HG03378 (cell line): ENCODE measurements around the gene TWNK.
"Not testable (repeated sequence)": the region's sequence is repeated elsewhere in the genome, so short reads cannot be mapped to it uniquely, and the experiment has no call there.

Source experiments
- ATAC-seq: cut with Tn5 transposase; IDR thresholded peaks from one replicate; pipeline ENCODE4 v1.9.1; 2021; ENCODE audit warnings: mild to moderate bottlenecking, moderate library complexity; ENCODE audit not compliant: unreplicated experiment

The TWNK gene

GRCh38 chr10:100972904-100973535, 14.3 kb upstream of the TWNK start:
- no peak for ATAC-seq

DNA sequence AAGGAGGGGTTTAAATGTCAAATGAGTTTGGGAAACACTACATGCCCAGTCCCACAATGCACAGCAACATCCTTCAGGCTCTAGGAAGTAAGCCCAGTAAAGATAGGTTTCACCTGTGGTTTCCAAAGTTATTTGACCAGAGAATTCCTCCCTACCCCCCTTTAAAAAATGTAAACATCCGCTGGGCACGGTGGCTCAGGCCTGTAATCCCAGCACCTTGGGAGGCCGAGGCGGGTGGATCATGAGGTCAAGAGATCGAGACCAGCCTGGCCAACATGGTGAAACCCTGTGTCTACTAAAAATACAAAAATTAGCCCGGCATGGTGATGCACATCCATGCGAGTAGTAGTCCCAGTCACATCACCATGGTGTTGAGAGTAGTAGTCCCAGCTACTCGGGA, 11.9 kb upstream of the TWNK start:
- ATAC-seq = not testable (repeated sequence)

- no peak for ATAC-seq
Measured at GRCh38 chr10:100976906-100977305, 10.4 kb upstream of the TWNK start.

- no peak for ATAC-seq
Measured at GRCh38 chr10:100977436-100977835, 9.9 kb upstream of the TWNK start.

DNA sequence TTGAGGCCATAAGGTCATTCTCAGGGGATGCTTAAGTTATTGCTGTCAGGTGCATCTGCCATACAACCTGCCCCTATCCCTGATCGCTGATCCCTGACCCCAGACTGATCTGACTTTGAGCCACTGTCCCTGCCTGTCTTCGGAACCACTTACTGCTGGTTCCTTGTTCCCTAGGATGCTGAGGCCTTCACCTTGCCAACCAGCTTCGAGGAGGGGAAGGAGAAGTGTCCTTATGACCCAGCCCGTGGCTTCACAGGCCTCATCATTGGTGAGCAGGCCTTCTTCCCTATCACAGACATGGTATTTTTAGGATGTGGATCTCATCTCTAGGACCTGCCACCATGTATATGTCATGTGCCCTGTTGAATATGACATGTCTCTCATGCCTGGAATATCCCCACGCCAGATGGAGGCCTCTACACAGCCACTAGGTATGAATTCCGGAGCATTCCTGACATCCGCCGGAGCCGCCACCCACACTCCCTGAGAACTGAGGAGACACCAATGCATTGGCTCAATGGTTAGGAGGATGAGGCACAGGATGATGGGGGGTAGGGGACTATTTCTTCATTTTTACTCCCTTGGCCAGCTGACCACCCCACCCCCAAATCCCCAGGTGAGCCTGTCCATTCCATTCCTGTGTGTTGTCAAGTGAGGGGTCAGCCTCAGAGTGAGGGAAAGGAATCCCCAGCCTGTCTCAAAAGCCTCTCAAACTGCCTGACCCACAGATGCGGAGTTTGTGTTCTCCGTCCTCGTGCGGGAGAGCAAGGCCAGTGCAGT, 9.0 kb upstream of the TWNK start:
- ATAC-seq = no peak

DNA sequence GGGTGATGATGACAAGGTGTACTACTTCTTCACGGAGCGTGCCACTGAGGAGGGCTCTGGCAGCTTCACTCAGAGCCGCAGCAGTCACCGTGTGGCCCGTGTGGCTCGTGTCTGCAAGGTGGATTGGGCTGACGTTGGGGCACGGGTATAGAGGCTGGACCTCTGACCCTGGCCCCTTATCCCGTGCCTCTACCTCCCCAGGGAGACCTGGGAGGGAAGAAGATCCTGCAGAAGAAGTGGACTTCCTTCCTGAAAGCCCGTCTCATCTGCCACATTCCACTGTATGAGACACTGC, 8.5 kb upstream of the TWNK start:
- ATAC-seq = no peak

DNA sequence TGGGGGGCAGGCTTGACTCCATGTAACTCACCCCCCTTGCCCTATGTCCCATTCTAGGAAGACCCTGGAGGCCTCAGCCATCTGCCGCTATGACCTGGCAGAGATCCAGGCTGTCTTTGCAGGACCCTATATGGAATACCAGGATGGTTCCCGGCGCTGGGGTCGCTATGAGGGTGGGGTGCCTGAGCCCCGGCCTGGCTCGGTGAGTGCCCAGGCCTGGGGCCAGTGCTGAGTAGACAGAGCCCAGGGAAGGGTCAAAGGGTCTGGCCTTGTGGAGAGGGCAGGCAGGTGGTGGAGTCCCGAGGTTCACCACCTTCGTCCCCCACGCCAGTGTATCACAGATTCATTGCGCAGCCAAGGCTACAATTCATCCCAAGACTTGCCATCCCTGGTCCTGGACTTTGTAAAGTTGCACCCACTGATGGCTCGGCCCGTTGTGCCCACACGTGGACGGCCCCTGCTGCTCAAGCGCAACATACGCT, 7.5 kb upstream of the TWNK start:
- ATAC-seq = no peak

DNA sequence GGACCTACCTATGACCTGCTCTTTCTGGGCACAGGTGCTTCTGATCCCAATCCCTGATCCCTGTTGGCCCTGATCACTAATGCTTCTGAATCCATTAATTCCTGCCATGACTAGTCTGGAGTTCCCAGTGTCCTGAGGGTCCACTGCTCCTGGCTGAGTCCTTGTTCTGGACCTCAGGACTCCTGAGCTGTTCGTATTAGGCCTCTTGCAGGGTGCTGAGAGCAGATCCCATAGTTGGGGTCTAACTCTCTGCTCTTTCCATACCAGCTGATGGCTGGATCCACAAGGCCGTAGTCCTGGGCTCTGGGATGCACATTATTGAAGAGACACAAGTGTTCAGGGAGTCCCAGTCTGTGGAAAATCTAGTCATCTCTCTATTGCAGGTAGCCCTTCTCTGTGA, 7.0 kb upstream of the TWNK start:
- no peak for ATAC-seq

DNA sequence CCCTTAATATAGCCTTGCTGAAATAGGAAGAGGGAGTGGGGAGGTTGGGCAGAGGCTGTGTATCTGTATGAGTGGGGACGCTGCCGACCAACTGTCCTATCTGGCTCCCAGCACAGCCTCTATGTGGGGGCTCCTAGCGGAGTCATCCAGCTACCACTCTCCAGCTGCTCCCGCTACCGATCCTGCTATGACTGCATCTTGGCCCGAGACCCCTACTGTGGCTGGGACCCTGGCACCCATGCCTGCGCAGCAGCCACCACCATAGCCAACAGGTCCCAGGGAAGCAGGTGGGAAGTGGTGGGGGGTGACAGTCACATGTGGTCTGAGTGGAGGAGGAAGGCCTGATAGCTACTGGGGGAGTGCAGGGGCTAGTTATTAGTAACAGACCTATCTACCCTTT, 6.6 kb upstream of the TWNK start:
- no peak for ATAC-seq

DNA sequence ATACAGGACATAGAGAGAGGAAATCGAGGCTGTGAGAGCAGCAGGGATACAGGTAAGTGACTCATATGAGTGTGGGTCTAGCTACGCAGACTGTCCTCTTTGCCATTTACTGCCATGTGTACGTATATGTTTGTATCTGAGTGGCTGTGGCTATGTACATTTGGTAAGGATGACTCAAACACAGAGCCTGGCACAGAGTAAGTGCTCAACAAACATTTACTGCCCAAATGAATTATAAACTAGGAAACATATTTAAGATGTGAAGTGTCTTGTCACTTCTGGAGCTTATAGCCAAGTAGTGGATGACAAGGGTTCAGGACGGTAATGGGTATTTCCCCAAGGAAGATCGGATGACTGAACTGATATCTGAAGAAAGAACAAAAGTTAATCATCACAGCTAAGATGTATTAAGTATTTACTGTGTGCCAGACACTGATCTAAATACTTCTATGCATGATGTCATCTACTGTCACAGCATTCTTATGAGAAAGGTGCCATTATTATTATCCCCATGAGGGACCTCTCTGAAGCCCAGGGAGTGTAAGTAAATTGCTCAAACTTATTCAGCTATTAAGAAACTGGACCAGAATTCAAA, 6.1 kb upstream of the TWNK start:
- ATAC-seq = no peak

DNA sequence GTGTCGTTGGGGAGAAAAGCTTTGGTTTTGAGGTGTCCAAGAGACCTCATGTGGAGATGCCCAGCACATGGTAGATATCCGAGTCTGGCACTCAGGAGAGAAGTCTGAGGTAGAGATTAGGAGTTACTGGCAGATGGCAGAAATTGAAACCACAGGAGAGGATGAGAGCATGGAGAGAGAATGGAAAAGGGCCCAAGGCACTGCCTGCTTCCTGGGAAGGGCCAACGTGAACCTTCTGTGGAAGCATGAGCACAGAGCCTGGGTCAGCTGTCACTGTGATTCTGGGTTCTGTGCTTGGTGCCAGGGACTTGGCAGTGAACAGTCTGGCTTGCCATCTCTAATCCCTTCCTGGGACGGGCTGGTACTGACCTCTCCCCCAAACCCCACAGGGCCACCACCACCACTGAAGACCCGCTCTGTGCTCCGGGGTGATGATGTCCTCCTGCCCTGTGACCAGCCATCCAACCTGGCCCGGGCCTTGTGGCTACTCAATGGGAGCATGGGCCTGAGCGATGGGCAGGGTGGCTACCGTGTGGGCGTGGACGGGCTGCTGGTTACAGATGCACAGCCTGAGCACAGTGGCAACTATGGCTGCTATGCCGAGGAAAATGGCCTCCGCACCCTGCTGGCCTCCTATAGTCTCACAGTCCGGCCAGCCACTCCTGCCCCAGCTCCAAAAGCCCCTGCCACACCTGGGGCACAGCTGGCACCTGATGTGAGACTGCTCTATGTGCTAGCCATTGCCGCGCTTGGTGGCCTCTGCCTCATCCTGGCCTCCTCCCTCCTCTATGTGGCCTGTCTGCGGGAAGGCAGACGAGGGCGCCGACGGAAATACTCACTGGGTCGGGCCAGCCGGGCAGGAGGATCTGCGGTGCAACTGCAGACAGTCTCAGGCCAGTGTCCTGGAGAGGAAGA, 4.2 kb upstream of the TWNK start:
- no peak for ATAC-seq

DNA sequence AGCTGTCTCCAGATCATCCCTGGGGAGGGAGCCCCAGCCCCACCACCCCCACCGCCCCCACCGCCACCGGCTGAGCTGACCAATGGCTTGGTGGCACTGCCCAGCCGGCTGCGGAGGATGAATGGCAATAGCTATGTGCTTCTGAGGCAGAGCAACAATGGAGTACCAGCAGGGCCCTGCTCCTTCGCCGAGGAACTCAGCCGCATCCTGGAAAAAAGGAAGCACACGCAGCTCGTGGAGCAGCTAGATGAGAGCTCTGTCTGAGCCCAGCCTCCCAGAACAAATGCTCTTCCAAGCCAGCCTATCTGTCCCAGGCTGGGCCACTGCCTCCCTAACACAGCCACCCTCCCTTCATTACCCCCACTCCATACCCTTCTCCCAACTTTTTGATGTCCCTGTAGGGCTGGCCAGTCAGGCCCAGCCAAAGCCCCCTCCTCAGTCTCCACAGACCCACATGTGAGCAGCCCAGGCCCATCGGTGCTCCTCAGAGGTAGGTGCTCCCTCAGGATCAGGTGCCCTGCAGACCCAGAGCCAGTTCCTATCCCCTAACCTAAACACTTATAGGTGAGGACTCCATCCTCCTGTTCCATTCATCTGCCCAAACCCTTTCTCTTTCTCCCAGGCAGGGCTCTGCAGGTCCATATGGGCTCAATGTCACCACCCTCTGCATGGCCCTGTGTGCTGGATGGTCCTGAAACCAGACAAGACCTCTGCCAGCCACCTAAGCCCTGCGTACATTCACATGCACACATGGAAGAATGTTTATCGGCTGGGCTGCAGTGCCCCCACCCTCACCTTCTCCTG, 3.3 kb upstream of the TWNK start:
- ATAC-seq = no peak

DNA sequence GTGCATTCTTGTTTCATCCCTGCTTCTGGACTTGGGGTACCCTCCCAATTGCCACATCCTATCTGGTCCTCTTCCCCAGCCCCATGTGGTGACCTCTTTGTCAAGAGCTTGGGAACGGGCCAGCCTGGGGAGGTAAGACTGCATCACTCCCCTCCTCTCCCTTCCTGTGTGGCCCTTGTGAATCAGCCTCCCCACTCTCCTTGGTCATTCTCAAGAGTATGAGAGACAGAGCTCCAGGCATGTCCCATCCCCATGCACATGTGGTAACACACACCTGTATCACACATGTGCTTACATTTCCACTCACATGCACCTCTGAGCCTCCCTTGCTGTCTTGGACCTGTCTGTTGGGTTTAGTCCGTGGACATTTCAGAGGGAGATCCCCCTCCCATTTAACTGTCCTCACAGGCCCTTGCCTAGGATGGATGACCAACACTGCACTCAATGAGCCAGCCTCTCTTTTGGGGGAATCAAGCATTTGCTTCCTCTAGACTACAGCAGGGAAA, 2.6 kb upstream of the TWNK start:
- ATAC-seq = no peak

- no peak for ATAC-seq
Measured at GRCh38 chr10:100985336-100985735, 2.0 kb upstream of the TWNK start.

DNA sequence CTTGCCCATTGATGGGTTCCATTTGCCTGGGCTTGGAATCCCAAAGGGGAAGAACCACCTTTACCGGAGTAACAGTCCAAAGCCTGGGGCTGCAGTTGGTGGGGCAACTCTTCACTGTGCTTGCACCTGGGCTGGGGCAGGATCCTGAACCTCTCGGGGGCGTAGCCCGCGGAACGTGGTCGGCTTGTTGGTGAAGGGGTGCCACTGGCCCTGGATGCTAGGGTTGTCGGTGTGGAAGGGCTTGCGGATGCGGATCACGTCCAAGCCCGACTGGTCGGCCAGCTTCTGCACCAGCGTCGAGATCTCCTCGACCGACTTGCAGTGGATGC, 756 bp upstream of the TWNK start:
- ATAC-seq = no peak

GRCh38 chr10:100987685-100988049, 324 bp downstream of the TWNK start:
- ATAC-seq = no peak

DNA sequence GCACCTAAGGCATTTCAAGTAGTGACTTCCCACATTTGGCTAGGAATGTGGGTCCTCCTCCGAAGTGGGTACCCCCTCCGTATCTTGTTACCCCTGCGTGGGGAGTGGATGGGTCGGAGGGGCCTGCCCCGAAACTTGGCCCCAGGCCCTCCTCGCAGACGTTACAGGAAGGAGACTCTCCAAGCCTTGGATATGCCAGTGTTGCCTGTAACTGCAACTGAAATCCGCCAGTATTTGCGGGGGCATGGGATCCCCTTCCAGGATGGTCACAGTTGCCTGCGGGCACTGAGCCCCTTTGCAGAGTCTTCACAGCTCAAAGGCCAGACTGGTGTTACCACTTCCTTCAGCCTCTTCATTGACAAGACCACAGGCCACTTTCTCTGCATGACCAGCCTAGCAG, 823 bp downstream of the TWNK start:
- no peak for ATAC-seq

GRCh38 chr10:100989088-100989487, 1.7 kb downstream of the TWNK start:
- ATAC-seq = no peak

DNA sequence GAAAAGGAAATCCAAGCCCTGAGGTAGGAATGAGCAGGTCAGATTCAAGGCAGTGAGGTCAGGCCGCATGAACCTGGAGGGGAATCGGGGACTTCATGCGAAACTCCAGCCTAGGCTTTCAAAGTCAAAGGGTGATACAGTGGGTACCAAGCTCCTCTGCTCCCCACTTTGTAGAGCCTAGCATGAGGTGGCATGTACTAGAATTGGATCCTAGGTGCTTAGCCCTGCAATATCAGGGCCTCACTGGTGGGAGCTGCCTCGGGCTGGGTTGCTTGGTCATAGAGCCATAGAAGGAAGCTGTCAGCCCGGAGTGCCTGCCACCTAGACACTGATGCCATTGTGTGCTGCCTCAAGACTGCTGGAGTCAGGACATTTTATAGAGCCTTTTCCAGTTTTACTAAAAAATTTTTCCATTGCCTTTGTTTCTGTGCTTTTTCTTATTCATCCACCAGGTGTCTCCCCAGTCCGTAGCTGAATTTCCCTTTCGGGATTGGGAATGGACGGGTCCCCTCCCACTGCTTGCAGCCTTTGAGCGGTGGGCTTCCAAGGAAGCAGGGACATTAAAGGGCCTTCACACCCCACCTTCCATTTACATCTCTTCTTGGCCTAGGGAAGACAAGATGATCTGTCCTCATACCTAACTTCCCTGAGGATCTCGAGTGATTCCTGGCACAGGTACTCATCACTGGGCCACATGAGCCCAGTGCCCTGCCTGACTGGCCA, 6.8 kb downstream of the TWNK start:
- ATAC-seq = no peak

- no peak for ATAC-seq
Measured at GRCh38 chr10:100995181-100995580, 7.8 kb downstream of the TWNK start.
